K562 (cell line): ENCODE results near the gene IRF2. TPM values are rescaled to one million over a fixed set of nuclear protein-coding genes. Genes with fewer than 3 reads are reported as not detected.

Experiments
- AFF1 ChIP-seq, 2 experiments: fragments of 450-650 bp; IDR thresholded peaks; 2 replicates each; pipeline ENCODE4 v1.6.1; 2018; ENCODE audit warnings: mild to moderate bottlenecking in 2 of 2, low read depth in 1 of 2; ENCODE audit not compliant: partially characterized antibody in 2 of 2
- E4F1 ChIP-seq: fragments of 250-450 bp; sonication (Bioruptor Pico); IDR thresholded peaks from 2 replicates; pipeline ENCODE4 v1.5.0; 2021; ENCODE audit warnings: mild to moderate bottlenecking, borderline replicate concordance
- EP300 ChIP-seq: IDR thresholded peaks from 2 replicates; pipeline ENCODE4 v1.6.1; 2012; ENCODE audit warnings: low read length, improper control_type of control experiment
- GTF2F1 ChIP-seq: IDR thresholded peaks from 2 replicates; pipeline ENCODE4 v1.6.1; 2011; ENCODE audit warnings: low read depth, low read length, improper control_type of control experiment
- HMG20B ChIP-seq: fragments of 250-450 bp; sonication (Bioruptor Pico); IDR thresholded peaks from 2 replicates; pipeline ENCODE4 v1.5.0; 2021; ENCODE audit warnings: mild to moderate bottlenecking
- MBD1 ChIP-seq: fragments of 250-450 bp; sonication (Bioruptor Pico); IDR thresholded peaks from 2 replicates; pipeline ENCODE4 v1.8.0; 2022; ENCODE audit warnings: inconsistent platforms
- MBD2 ChIP-seq: sonication (generic); IDR thresholded peaks from 2 replicates; pipeline ENCODE4 v1.6.1; 2016; ENCODE audit warnings: low read depth, borderline replicate concordance
- MTA2 ChIP-seq: fragments of 450-650 bp; IDR thresholded peaks from 2 replicates; pipeline ENCODE4 v1.6.1; 2016; ENCODE audit warnings: low read depth
- PREB ChIP-seq: sonication (generic); formaldehyde crosslinking; IDR thresholded peaks from 2 replicates; pipeline ENCODE4 v1.8.1; 2023; ENCODE audit warnings: mild to moderate bottlenecking, missing genetic modification reagents
- SLC30A9 ChIP-seq: fragments of 250-450 bp; sonication (Bioruptor Pico); IDR thresholded peaks from 2 replicates; pipeline ENCODE4 v1.8.0; 2022; ENCODE audit warnings: mild to moderate bottlenecking, moderate library complexity
- SMARCE1 ChIP-seq: fragments of 450-650 bp; IDR thresholded peaks from 2 replicates; pipeline ENCODE4 v1.7.1; 2016; ENCODE audit warnings: mild to moderate bottlenecking
- TAF1 ChIP-seq: IDR thresholded peaks from 2 replicates; pipeline ENCODE4 v1.6.1; 2011; ENCODE audit warnings: mild to moderate bottlenecking, low read length, moderate library complexity; ENCODE audit not compliant: insufficient read depth, control insufficient read depth, severe bottlenecking; ENCODE audit errors: extremely low read depth
- YY1 ChIP-seq, 3 experiments: IDR thresholded peaks; 2 replicates each; pipeline ENCODE4 v1.6.1; 2011; ENCODE audit warnings: low read length in 2 of 3, mild to moderate bottlenecking in 2 of 3, moderate library complexity in 2 of 3, borderline replicate concordance in 1 of 3, control low read depth in 1 of 3, low read depth in 1 of 3; ENCODE audit not compliant: insufficient read depth in 3 of 3, insufficient replicate concordance in 2 of 3, control insufficient read depth in 1 of 3, insufficient read length in 1 of 3; ENCODE audit errors: extremely low read depth in 1 of 3
- ZBTB9 ChIP-seq: fragments of 450-650 bp; formaldehyde crosslinking; IDR thresholded peaks from 2 replicates; pipeline ENCODE4 v1.4.0; 2020; ENCODE audit warnings: mild to moderate bottlenecking, moderate library complexity
- ZNF780A ChIP-seq: fragments of 250-450 bp; sonication (Bioruptor Pico); IDR thresholded peaks from 2 replicates; pipeline ENCODE4 v1.5.0; 2021; ENCODE audit warnings: mild to moderate bottlenecking
- polyA plus RNA-seq, 8 experiments: library from polyadenylated mRNA; depleted of rRNA in 4 of 8; stranded (reverse) in 5 of 8; unstranded in 3 of 8; fragments of >200 nt; fragmentation: Nextera tagmentation in 2 of 8; fragmentation: Illumina TruSeq in 1 of 8; extraction: Ambion mirVana in 2 of 8; extraction: Trizol in 1 of 8; gene quantifications; 2 replicates each; pipeline versions ENCODE4 v1.2.1 to v1.2.3, GENCODE V29; 2011 to 2014; ENCODE audit warnings: inconsistent platforms in 1 of 8, missing spikeins in 1 of 8
- total RNA-seq, 7 experiments: library from RNA; depleted of rRNA in 6 of 7; stranded (reverse); fragments of >200 nt in 6 of 7; fragmentation: Illumina TruSeq in 2 of 7; extraction: Trizol in 2 of 7; gene quantifications; 2 replicates each; pipeline versions ENCODE4 v1.2.1 to v1.2.3, GENCODE V29; 2011 to 2021; ENCODE audit warnings: low replicate concordance in 1 of 7

The IRF2 gene
- total and polyA plus RNA-seq, 9 of the 15 experiments (the other 6 are each of a cell fraction or from before 2014, with no cell fraction given): 7.1 to 17.1 (median 11.3) TPM

- no peak for TF ChIP-seq AFF1 (IDR thresholded peaks at IDR 0.05; ENCODE audit: low read depth in 1 of 2, partially characterized antibody in 2 of 2)
- no peak for TF ChIP-seq E4F1 (CRISPR knock-in tag)
- TF ChIP-seq TAF1: no peak
- no peak for TF ChIP-seq PREB (CRISPR knock-in tag)
- no peak for TF ChIP-seq MTA2
- 0 out of 2 replicates have a peak, but pooled peaks have one; percentile 4 for TF ChIP-seq EP300
- TF ChIP-seq GTF2F1: no peak
- TF ChIP-seq MBD1 (CRISPR knock-in tag): no peak
- TF ChIP-seq ZNF780A: no peak
- no peak for TF ChIP-seq HMG20B
- TF ChIP-seq MBD2: no peak
- no peak for TF ChIP-seq SMARCE1
- TF ChIP-seq YY1 (IDR thresholded peaks at IDR 0.05; ENCODE audit: borderline replicate concordance in 1 of 3, control insufficient read depth in 1 of 3, extremely low read depth in 1 of 3, insufficient read depth in 3 of 3, insufficient read length in 1 of 3, insufficient replicate concordance in 2 of 3, low read depth in 1 of 3, low read length in 2 of 3): peak in 1 of 3 experiments; percentile 1
- TF ChIP-seq SLC30A9 (CRISPR knock-in tag): no peak
- no peak for TF ChIP-seq ZBTB9
Measured at GRCh38 chr4:184370711-184371389, 103.5 kb downstream of the IRF2 start (continued).
